GM12875 (cell line): ENCODE data around the gene INS.

ENCODE experiments used
- H3K4me3 ChIP-seq: one replicate; pipeline ENCODE4 v1.5.1; 2011; ENCODE audit warnings: low read depth, low read length, control low read depth
- TF ChIP-seq, protein P1 (sequence below): IDR thresholded peaks from 2 replicates; pipeline ENCODE4 v1.5.1; 2011; ENCODE audit warnings: low read depth, mild to moderate bottlenecking, control low read depth, inconsistent platforms, low read length, moderate library complexity, borderline replicate concordance; ENCODE audit not compliant: insufficient read depth

The INS gene

GRCh38 chr11:2202071-2202899 lies 41.3 kb upstream of the INS start:
- TF ChIP-seq, protein P1, sequence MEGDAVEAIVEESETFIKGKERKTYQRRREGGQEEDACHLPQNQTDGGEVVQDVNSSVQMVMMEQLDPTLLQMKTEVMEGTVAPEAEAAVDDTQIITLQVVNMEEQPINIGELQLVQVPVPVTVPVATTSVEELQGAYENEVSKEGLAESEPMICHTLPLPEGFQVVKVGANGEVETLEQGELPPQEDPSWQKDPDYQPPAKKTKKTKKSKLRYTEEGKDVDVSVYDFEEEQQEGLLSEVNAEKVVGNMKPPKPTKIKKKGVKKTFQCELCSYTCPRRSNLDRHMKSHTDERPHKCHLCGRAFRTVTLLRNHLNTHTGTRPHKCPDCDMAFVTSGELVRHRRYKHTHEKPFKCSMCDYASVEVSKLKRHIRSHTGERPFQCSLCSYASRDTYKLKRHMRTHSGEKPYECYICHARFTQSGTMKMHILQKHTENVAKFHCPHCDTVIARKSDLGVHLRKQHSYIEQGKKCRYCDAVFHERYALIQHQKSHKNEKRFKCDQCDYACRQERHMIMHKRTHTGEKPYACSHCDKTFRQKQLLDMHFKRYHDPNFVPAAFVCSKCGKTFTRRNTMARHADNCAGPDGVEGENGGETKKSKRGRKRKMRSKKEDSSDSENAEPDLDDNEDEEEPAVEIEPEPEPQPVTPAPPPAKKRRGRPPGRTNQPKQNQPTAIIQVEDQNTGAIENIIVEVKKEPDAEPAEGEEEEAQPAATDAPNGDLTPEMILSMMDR = no peak
- H3K4me3 ChIP-seq = no peak overlapping the region

DNA sequence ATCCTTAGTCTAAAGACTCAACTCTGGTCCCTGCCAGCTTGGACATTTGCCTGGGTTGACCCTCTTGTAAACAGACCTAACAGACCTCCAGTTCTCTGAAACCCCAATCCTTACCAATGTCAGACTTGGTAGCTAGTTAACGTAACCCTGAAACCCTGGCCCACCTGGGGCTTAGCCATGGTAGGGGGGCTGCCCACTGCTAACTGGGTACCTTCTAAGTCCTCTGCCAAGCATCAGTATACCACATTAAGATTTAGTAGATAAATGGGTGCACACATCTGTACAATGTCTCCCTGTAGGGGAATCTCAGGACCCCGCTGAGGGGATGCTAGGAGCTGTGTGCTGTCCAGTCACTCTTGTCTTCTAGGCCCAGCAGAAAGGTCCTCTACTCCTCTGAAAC lies 40.5 kb upstream of the INS start:
- no peak overlapping the region for H3K4me3 ChIP-seq
- TF ChIP-seq, protein P1 = no peak

- no peak overlapping the region for H3K4me3 ChIP-seq
- TF ChIP-seq, protein P1 = no peak
Observed at GRCh38 chr11:2200957-2201519, 40.0 kb upstream of the INS start.

DNA sequence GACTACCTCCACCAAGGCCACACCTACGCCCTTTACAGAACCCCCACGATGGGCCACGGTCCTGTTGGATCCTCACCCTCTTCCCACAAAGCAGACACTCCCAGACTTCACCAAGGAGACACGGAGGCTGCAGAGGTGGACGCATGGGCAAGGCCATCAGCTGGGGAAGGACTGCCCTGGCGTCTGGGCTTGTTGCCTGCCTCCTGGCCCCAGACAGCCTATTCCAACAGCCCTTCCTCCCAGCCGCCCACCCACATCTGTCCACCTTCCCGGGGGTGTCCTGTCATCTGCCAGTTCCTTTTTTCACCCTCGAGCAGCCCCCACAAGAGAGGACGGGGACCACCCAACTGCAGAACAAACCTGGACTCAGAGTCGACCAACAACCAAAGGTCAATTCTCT lies 39.5 kb upstream of the INS start:
- TF ChIP-seq, protein P1 = no peak
- no peak overlapping the region for H3K4me3 ChIP-seq

GRCh38 chr11:2199466-2200341 lies 38.7 kb upstream of the INS start:
- no peak overlapping the region for H3K4me3 ChIP-seq
- TF ChIP-seq, protein P1 = no peak

- TF ChIP-seq, protein P1 = no peak
- H3K4me3 ChIP-seq = no peak overlapping the region
Observed at GRCh38 chr11:2198621-2199365, 37.8 kb upstream of the INS start.
